GM18907 (cell line): ENCODE measurements around the gene TMEM270.
A peak's percentile ranks its signal among the peaks of the same experiment; 100 is the strongest.
"Not testable (repeated sequence)": the region's sequence is repeated elsewhere in the genome, so short reads cannot be mapped to it uniquely, and the experiment has no call there.

ENCODE experiments used
- ATAC-seq: cut with Tn5 transposase; IDR thresholded peaks from one replicate; pipeline ENCODE4 v1.9.1; 2021; ENCODE audit warnings: mild to moderate bottlenecking, moderate library complexity; ENCODE audit not compliant: unreplicated experiment

TMEM270 gene

DNA sequence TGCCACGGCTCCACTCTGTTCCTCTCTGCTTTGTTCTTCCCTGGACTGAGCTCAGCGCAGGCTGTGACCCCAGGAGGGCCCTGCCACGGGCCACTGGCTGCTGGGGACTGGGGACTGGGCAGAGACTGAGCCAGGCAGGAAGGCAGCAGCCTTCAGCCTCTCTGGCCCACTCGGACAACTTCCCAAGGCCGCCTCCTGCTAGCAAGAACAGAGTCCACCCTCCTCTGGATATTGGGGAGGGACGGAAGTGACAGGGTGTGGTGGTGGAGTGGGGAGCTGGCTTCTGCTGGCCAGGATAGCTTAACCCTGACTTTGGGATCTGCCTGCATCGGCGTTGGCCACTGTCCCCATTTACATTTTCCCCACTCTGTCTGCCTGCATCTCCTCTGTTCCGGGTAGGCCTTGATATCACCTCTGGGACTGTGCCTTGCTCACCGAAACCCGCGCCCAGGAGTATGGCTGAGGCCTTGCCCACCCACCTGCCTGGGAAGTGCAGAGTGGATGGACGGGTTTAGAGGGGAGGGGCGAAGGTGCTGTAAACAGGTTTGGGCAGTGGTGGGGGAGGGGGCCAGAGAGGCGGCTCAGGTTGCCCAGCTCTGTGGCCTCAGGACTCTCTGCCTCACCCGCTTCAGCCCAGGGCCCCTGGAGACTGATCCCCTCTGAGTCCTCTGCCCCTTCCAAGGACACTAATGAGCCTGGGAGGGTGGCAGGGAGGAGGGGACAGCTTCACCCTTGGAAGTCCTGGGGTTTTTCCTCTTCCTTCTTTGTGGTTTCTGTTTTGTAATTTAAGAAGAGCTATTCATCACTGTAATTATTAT is 28.9 kb upstream of the TMEM270 start:
- no peak for ATAC-seq

DNA sequence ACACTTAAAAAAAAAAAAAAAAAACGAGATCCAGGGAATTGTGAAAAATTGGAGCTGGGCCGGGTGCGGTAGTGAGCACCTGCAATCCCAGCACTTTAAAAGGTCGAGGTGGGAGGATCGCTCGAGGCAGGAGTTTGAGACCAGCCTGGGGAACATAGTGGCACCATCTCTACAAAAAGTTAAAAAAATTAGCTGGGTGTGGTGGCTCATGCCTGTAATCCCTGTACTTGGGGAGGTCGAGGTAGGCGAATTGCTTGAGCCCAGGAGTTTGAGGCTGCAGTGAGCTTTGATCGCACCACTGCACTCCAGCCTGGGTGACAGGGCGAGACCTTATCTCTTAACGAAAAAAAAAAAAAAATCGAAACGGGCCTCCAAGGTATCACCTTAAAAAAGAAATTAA is 28.2 kb upstream of the TMEM270 start:
- no peak for ATAC-seq

DNA sequence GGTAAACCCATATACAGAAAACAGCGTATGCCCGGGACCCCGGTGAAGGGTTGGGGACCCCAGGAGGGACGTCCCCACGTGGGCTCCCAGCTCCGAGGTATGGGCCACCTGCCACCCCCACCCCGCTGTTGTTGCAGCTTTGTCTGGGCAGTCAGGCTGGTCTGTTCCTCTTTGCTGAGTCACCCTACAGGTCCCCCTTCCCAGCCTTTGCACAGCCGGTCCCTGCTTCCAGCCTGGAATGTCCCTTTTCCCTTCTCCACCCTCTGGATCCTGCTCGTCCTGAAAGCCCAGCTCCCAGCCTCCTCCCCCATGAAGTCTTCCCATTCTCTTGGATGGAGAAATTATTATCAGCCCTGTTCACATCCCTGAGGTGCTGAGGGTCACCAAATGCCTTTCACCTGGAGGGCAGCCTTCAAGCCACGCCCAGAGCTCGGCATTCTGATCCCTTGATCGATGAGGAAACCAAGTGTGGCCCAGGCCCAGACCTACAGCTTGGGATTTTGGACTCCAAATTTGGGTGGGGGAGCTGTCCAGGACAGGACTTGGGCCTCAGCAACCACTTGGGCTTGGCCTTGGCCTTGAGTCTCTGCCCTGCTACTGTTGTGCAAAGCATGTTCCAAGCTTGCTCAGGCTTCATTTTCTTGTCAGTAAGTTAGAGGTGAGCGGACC is 27.6 kb upstream of the TMEM270 start:
- ATAC-seq = no peak

DNA sequence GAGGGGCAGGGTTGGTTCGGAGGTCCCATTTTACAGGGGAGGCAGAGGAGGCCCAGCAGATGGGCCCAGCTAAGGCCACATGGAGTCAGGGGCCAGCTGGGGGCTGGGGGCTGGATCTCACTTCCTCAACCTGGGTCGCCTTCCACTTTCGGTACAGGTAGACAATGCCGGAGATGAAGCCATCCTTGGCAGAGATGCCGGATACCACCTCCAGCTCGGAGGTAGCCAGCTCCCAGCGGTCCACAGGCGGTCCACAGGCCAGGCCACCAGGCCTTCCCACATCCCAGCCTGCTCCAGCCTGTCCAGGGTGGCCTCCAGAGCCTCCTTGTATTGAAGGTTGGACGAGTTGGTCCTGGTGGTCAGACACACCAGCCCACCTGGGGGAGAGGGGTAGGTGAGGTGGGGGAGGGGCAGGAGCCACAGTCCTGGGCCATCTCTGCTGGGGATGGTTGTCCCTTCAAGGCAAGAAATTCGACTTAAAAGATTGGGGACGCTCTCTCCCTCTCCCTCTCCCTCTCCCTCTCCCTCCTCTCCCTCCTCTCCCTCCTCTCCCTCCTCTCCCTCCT is 26.2 kb upstream of the TMEM270 start:
- ATAC-seq = no peak

DNA sequence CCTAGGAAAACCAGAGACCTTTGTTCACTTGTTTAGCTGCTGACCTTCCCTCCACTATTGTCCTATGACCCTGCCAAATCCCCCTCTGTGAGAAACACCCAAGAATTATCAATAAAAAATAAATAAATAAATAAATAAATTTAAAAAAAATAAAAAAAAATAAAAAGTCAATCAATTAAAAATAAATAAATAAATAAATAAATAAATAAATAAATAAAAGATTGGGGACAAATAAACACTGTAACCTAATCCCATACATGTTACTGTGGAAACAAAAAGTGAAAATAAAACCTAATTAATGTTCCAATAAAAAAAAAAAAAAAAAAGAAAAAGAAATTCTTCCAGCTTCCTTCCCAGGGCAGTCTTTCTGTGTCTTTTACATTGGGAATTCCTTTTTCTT is 23.8 kb upstream of the TMEM270 start:
- not testable (repeated sequence) for ATAC-seq

DNA sequence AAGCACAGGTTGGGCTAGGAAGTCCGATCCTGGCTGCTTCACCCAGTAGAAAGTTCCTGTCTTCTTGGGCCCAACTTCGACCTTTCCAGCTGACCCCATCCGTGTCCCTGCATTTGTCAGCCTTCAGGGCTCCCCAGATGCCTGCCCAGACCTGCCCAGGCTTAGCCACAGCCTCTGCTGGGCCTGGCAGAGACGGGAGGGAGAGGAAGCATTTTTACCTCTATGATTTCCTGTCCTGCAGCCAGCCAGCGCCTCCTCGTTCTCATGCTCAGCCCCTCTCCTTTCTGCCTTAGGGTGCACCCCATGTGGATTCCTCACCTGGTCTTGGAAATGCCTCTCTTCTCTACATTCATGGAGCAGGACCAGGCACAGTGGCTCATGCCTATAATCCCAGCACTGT is 22.3 kb upstream of the TMEM270 start:
- ATAC-seq = no peak

DNA sequence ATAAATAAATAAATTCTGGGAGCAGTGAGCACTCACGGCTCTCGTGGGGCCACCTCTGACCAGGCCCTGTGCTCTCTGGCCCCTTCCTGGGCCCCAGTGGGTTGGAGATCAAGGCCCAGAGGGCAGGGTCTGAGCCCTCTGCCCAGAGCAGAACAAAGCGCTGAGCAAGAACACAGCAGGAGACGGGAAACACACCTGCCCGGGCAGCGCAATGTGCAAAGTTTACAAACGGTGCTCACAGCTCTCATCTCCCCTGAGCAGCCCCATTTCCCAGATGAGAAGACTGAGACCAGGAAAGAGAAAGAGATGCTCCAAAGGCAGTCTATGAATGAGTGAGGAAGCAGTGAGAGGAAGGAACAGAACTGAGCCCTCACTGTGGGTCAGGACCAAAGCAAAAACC is 21.7 kb upstream of the TMEM270 start:
- no peak for ATAC-seq

DNA sequence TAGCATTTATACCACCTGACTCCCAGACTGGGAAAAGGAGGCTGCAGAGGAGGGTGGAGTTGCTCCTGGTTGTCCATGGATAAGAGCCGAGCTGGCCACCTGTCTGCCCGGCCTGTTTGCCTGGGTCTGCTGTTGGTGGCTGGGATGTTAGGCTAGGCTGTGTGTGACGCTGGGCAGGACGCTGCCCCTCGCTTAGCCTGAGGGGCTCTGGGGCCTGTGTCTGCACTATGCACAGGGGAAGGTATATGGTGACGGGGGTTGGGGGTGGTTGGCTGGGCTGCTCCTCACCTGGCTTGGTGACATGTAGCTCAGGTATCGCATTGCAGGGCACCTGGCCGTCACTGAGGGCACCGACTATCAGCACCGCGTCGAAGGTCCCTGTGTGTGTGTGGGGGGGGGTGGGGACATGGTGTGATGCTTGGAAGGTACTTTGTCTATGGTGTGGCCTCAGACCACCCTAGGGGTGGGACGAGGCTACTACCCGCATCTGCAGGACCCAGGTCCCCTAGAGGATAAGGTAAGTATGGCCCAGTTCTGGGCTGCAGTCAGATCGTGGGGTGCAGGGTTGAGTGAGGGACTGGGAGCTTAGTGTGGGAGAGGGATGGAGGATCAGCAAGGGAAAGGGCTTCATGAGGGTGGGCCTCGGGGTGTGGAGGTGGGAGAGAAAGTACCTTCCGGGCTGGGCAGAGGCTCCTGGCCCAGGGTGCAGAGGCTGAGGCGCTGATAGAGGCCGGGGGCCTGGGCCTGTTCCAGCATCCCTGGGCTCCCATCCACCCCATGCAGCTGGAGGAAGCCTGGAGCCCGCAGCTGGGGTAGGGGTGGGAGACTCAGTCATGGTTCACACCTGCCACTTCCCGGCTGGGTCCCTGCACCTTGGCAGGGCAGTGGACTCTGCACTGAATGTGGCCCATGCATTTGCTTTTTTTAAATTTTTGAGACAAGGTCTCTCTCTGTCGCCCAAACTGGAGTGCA is 20.9 kb upstream of the TMEM270 start:
- ATAC-seq = no peak

DNA sequence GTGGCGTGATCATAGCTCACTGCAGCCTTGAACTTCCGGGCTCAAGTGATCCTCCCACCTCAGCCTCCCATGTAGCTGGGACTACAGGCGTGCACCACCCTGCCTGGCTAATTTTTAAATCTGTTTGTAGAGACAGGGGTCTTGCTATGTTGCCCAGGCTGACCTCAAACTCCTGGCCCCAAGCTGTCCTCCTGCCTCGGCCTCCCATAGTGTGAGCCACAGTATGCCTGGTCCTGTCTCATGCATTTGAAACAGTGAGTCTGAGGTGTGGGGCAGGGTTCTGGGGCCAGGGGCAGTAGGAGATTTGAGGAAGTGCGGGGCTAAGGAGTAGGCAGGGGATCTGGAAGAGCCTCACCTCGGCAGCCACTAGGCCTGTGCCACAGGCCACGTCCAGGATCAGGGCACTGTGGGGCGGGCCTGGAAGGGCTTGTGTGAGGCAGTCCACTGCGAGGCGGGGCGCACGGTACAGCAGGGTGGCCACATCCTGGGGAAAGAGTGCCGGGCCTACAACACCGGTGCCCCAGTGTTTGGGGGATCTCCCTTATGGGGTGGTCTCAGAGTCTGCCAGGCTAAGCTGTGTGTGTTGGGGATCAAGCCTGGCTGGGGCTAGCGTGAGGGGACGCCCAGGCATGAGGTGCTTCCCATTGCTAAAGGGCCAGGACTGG is 20.1 kb upstream of the TMEM270 start:
- ATAC-seq = no peak

DNA sequence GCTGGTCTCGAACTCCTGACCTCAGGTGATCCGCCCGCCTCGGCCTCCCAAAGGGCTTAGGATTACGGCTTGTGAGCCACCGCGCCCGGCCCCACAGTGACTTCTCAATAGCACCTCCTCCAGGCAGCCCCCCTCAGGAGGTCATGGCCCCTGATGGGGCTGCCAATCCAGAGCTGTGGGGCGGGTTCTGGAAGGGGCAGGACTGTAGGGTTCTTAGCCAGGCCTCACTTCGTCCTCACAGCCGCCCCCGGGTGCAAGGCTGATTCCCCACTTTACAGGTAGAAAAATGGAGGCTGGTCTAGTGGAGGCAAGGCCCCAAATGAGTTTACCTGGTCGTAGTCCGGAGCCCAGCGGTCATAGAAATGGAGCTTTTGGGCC is 19.3 kb upstream of the TMEM270 start:
- ATAC-seq = no peak

DNA sequence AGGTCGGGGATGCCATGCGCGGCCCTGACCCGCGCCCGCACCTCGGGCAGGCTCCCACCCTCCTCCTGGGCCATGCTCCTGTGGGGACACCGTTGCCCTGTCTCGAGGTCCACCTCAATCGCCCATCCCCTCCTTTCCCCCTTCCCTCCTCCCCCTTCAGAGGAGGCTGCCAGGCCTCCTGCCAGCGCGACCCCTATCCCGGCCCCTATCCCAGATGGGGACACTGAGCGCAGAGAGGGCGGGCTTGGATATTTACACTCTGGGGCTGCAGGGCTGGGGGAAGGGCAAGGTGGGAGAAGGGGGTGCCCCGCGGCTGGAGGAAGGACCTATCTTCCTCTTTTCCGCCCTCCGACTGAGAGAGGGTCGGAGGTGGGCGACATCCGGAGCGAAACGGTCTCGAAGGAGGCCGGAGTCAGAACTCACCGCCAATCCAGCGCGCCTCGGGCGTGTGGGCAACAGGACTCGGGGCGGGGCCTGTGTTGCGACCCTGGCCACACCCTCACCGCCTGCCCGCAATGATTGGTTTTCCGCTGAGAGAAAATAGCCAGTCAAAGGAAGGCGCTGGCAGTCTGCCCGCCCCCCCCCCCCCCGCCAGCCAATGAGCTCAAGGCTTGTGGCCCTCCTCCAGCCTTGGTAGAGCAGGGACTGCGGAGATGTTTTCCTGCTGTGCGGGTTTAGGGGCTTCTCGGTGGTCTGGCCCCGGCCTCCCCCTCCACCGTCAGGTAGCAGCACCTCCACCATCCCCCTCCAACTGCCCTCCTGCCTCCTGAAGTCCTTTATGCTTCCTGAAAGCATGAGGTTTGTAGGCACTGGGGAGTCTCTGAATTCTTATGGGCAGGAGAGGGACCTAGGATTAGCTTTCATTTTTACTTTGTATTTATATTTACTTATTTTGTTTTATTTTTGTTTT is 18.6 kb upstream of the TMEM270 start, which contains the start of gene METTL27:
Gene METTL27 (minus strand): TSS at position 450 of the 910 bp plus-strand sequence. CDS start 376 bp downstream, at position 74.
- peak; percentile 94 for ATAC-seq

DNA sequence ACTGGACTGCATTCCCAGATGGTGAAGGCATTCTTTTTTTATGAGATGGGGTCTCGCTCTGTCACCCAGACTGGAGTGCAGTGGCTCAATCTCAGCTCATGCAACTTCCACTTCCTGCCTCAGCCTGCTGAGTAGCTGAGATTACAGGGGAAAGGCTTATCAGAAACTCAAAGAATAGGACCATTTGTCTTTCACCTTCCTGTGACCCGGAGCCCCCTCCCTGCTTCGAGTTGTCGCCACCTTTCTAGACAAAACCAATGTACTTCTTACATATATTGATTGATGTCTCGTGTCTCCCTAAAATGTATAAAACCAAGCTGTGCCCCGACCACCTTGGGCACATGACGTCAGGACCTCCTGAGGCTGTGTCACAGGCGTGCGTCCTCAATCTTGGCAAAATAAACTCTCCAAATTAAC is 16.8 kb upstream of the TMEM270 start:
- no peak for ATAC-seq

DNA sequence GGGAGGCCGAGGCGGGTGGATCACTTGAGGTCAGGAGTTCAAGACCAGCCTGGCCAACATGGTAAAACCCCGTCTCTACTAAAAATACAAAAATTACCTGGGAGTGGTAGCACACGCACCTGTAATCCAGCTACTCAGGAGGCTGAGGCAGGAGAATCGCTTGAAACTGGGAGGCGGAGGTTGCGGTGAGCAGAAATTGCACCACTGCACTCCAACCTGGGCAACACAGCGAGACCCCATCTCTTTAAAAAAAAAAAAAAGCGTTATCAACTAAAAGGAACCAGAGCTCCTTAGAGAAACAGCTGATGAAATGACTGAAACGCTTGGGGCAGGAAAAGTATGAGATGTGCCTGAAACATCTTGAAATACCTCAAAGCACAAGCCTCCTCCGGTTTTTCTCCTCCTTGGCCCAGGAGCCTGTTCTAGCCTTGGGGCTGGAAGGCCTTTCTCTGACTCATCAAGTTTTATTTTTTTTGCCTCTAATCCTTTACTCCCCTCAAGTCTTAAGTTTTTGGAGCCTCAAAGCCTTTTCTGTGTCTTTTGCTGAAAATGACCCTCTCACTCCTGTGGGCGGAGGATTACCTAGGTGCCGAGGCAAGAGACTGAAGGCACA is 16.0 kb upstream of the TMEM270 start:
- no peak for ATAC-seq

DNA sequence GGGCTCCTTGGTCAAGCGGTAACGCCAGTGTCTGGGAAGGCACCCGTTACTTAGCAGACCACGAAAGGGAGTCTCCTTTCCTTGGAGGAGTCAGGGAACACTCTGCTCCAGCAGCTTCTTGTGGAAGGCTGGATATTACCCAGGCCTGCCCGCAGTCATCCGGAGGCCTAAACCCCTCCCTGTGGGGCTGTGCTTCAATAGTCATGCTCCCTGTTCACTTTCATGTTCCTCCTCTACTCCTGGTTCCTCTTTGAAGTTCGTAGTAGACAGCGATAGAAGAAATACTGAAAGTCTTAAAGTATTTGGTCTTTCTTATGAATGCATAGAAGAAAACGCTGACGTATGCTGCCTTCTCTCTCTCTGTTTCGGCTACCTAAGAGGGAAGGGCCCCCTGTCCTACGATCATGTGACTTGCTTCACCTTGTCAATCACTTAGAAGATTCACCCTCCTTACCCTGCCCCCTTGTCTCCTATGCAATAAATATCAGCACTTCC is 15.2 kb upstream of the TMEM270 start:
- not testable (repeated sequence) for ATAC-seq

DNA sequence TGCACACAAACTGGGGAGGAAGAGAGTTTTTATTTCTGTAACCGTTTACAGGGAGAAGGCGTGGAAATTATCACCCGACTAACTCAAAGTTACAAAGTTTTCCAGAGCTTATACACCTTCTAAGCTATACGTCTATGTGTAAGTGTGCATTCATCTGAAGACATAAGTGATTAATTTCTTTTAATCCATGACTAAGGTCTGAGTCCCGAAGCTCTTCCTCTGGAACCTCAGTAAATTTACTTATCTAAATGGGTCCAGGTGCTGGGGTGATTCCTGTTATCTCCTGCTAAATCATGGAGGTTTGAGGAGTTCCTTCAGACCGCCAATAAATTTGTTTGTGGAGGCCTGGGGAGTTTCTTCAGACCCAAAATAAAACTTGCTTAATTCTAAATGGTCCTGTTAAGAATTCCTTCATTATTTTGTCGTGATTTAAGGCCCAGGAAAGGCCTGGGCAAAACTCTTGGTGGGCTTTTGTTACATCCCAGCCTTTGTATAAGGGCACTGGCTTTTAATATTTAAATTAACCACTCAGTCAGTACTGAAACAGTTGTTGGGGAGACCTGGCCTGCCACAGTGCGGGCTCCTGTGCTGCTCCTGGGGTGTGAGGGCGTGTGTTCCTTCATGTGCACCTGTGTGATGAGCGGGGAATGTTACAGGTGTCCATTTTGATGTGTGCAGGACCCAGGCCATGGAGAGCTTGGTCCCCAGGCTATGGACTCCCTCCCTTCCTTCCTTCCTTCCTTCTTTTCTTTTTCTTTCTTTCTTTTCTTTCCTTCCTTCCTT is 12.8 kb upstream of the TMEM270 start:
- ATAC-seq = no peak

DNA sequence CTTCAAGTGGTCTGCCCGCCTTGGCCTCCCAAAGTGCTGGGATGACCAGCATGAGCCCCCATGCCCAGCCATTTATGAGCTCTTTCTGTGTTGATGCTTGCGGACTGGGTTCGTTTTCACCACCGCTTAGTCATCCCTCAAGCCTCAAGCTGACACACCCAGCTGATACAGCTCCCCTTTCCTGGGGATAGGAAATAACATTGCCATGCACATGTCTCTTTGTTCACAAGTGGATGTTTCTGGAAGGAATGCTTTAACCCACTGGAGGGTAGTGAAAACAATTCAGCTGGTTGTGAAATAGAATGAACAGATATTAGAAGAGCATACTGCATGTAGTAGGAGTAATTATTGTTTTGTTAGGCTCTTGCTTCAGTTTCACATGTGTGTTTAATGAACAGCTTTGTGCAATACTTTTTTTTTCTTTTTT is 10.2 kb upstream of the TMEM270 start:
- no peak for ATAC-seq

DNA sequence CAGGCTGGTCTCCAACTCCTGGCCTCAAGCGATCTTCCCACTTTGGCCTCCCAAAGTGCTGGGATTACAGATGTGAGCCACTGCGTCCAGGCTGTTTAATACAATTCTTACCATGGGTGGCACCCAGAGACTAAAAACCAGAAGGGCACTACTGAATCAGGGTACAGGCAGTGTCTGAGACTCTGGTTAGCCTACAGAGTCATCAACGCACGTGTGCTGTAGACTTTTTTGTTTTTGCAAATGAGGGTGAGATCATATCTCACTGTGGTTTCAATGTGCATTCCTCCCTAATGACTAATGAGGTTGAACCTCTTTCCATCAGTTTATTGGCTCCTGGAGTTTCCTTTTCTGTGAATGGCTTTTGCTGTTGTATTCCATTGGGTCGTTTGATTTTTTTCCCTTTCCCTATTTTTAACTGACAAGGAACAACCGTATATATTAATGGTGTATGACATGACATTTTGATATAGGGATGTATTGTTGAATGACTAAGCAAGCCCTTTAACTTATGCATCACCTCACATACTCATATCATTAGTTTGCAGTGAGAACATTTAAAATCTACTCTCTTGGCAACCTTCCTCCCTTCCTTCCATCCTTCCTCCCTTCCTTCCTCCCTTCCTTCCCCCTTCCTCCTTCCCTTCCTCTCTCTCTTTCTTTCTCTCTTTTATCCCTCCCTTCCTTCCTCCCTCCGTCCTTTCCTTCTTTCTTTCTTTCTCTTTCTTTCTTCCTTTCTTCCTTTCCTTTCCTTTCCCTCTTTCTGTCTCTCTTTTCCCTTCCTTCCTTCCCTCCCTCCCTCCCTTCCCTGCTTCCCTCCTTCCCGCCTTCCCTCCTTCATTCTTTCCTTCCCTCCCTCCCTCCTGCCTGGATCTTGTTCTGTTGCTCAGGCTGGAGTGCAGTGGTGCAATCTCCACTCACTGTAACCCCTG is 9.3 kb upstream of the TMEM270 start:
- peak; percentile 71 for ATAC-seq
